GM12864 (cell line): ENCODE results near the gene LRFN2.

ENCODE experiments used
- DNase-seq: peaks from one replicate; pipeline ENCODE4 v3.0.0-alpha.2; 2011; ENCODE audit warnings: low read depth
- H3K4me3 ChIP-seq: 2 replicates; pipeline ENCODE4 v1.5.1; 2011; ENCODE audit warnings: mild to moderate bottlenecking, low read depth, low read length, control low read depth
- CTCF ChIP-seq: IDR thresholded peaks from 2 replicates; pipeline ENCODE4 v1.5.1; 2011; ENCODE audit warnings: low read depth, mild to moderate bottlenecking, moderate library complexity, low read length, control low read depth, inconsistent platforms; ENCODE audit errors: missing control alignments

Gene LRFN2

GRCh38 chr6:40349123-40349900, 237.9 kb downstream of the LRFN2 start:
- no peak for DNase-seq
- TF ChIP-seq CTCF = no peak

GRCh38 chr6:40348591-40348990, 238.6 kb downstream of the LRFN2 start:
- no peak overlapping the region for H3K4me3 ChIP-seq
- TF ChIP-seq CTCF = no peak
- DNase-seq = no peak

More at GRCh38 chr6:40349123-40349900, 237.9 kb downstream of the LRFN2 start:
- no peak overlapping the region for H3K4me3 ChIP-seq

- no peak for TF ChIP-seq CTCF
- no peak for DNase-seq
- H3K4me3 ChIP-seq = no peak overlapping the region
These were observed 239.6 kb downstream of the LRFN2 start for GRCh38 chr6:40347571-40348011.

GRCh38 chr6:40346246-40346645, 240.9 kb downstream of the LRFN2 start:
- no peak for DNase-seq
- no peak overlapping the region for H3K4me3 ChIP-seq
- no peak for TF ChIP-seq CTCF

- no peak overlapping the region for H3K4me3 ChIP-seq
- no peak for DNase-seq
- TF ChIP-seq CTCF = no peak
These were observed 242.5 kb downstream of the LRFN2 start for GRCh38 chr6:40344566-40345167.

- no peak for TF ChIP-seq CTCF
- no peak for DNase-seq
- no peak overlapping the region for H3K4me3 ChIP-seq
These were observed 243.1 kb downstream of the LRFN2 start for GRCh38 chr6:40343877-40344565.
